ENCODE measurements around the gene JAG2. TPM values are rescaled to one million over a fixed set of nuclear protein-coding genes. Genes with fewer than 3 reads are reported as not detected.

Gene JAG2
- total RNA-seq, 1 experiment from 2014 or later, result 85.9 TPM

DNA sequence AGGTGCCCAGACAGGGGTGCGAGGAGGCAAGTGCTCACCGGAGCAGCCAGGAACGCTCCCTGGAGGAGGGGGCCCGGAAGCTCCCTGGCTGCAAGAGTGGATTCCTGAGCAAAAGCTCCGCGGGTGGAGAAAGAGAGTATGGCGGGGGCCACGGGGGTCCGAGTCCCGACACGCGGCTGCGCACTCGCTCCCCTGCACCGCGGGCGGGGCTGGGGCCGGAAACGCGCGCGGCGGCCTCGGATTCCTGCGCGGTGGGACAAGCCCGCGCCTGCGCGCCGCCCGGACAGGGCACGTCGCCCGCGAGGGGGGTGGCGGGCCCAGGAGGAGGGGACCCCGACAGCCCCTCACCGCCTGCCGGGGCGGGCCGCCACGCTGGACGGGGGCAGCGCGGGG is 75.5 kb downstream of the JAG2 start:
- ChIA-PET POLR2A (no interaction called here), CTCF (no interaction called here), RAD21 (ENCODE audit: low non-redundant PET in 1 of 2, low total read pairs in 2 of 2, uncharacterized antibody in 2 of 2, unreplicated experiment in 2 of 2) (no interaction called here)
- H3K4me3 ChIP-seq (replicated peaks in 1 of 2; ENCODE audit: low read depth in 1 of 2, low read length in 2 of 2), result peak overlapping the region; percentile 72 to 87
- H3K27ac ChIP-seq (ENCODE audit: low read depth, low read length), result peak overlapping the region; percentile 99
- H2AFZ ChIP-seq (ENCODE audit: low read depth, low read length, poor library complexity, severe bottlenecking), result no peak overlapping the region
- ATAC-seq (peak; percentile 34), DNase-seq (ENCODE audit: low read depth, low spot score) (no peak)
- no peaks in the 10 kb centered on the region for H3K9me3 ChIP-seq (ENCODE audit: control insufficient read depth in 1 of 2, insufficient read depth in 1 of 2, low read depth in 1 of 2, low read length in 2 of 2)
- TF ChIP-seq, protein P1, sequence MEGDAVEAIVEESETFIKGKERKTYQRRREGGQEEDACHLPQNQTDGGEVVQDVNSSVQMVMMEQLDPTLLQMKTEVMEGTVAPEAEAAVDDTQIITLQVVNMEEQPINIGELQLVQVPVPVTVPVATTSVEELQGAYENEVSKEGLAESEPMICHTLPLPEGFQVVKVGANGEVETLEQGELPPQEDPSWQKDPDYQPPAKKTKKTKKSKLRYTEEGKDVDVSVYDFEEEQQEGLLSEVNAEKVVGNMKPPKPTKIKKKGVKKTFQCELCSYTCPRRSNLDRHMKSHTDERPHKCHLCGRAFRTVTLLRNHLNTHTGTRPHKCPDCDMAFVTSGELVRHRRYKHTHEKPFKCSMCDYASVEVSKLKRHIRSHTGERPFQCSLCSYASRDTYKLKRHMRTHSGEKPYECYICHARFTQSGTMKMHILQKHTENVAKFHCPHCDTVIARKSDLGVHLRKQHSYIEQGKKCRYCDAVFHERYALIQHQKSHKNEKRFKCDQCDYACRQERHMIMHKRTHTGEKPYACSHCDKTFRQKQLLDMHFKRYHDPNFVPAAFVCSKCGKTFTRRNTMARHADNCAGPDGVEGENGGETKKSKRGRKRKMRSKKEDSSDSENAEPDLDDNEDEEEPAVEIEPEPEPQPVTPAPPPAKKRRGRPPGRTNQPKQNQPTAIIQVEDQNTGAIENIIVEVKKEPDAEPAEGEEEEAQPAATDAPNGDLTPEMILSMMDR (IDR thresholded peaks at IDR 0.05 in 2 of 3, conservative IDR thresholded peaks at IDR 0.05 in 1 of 3; ENCODE audit: borderline replicate concordance in 1 of 3, insufficient read depth in 1 of 3, low read depth in 2 of 3, low read length in 2 of 3), result no peak
- TF ChIP-seq, protein P2, sequence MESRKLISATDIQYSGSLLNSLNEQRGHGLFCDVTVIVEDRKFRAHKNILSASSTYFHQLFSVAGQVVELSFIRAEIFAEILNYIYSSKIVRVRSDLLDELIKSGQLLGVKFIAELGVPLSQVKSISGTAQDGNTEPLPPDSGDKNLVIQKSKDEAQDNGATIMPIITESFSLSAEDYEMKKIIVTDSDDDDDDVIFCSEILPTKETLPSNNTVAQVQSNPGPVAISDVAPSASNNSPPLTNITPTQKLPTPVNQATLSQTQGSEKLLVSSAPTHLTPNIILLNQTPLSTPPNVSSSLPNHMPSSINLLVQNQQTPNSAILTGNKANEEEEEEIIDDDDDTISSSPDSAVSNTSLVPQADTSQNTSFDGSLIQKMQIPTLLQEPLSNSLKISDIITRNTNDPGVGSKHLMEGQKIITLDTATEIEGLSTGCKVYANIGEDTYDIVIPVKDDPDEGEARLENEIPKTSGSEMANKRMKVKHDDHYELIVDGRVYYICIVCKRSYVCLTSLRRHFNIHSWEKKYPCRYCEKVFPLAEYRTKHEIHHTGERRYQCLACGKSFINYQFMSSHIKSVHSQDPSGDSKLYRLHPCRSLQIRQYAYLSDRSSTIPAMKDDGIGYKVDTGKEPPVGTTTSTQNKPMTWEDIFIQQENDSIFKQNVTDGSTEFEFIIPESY (IDR thresholded peaks at IDR 0.05; ENCODE audit: extremely low read depth, insufficient replicate concordance, low read length), result no peak
- TF ChIP-seq ZFX (IDR thresholded peaks at IDR 0.05) (no peak), POLR2A (IDR thresholded peaks at IDR 0.05; ENCODE audit: borderline replicate concordance, extremely low read depth, insufficient read depth, insufficient read length) (no peak)
- no peaks in the 10 kb centered on the region for H3K27me3 ChIP-seq (ENCODE audit: insufficient read depth, low read length)
- no TSS peak for BruUV-seq (replicated peaks)
- no peaks in the 10 kb centered on the region for H3K36me3 ChIP-seq (ENCODE audit: control insufficient read depth in 1 of 2, insufficient read depth in 2 of 2, low read length in 2 of 2)
- intact Hi-C loops (cut with micrococcal nuclease), result loop anchor here (2.0 to 5.0 kb wide), 2 partner anchors 74 to 89 kb away; partner anchors contain the start of gene NUDT14
- H3K9me2 ChIP-seq (ENCODE audit: insufficient read depth), result no peaks in the 10 kb centered on the region
- peaks cover 9% of the 10 kb centered on the region; the same call in 1 of the 2 replicates for H3K79me2 ChIP-seq (ENCODE audit: insufficient read depth, low read length)
- H3K9ac ChIP-seq (ENCODE audit: low read length), result peak overlapping the region; percentile 95
- no peaks in the 10 kb centered on the region for H4K20me1 ChIP-seq (ENCODE audit: insufficient read depth)
- H3K4me1 ChIP-seq (ENCODE audit: control insufficient read depth in 1 of 2, insufficient read depth in 2 of 2, low read length in 2 of 2), result peaks cover 59 to 70% of the 10 kb centered on the region in 2 experiments
- peak overlapping the region; percentile 86 for H3K4me2 ChIP-seq (ENCODE audit: low read length)
